ENCODE measurements around the gene PCGF1.

- TF ChIP-seq BHLHE40 (IDR thresholded peaks at IDR 0.05; ENCODE audit: low read depth, low read length) (no peak), CTCF (conservative IDR thresholded peaks at IDR 0.05; ENCODE audit: low read depth, low read length) (no peak), CEBPB (IDR thresholded peaks at IDR 0.05; ENCODE audit: low read depth, low read length) (no peak), POLR2A (IDR thresholded peaks at IDR 0.05; ENCODE audit: low read depth, low read length) (no peak), SMC3 (IDR thresholded peaks at IDR 0.05; ENCODE audit: low read depth, low read length) (no peak), USF2 (IDR thresholded peaks at IDR 0.05; ENCODE audit: low read depth, low read length) (no peak), MXI1 (IDR thresholded peaks at IDR 0.05; ENCODE audit: borderline replicate concordance, low read depth, low read length) (no peak), RFX5 (IDR thresholded peaks at IDR 0.05; ENCODE audit: low read depth, low read length) (no peak), FOS (IDR thresholded peaks at IDR 0.05; ENCODE audit: low read depth, low read length) (no peak), MAFK (IDR thresholded peaks at IDR 0.05; ENCODE audit: low read depth, low read length) (no peak), CHD1 (IDR thresholded peaks at IDR 0.05; ENCODE audit: low read depth, low read length) (no peak)
Observed at GRCh38 chr2:74551942-74552913, 44.7 kb upstream of the PCGF1 start.
